CD4-positive, alpha-beta T cell treated with Interleukin-6 at 100 ng/mL for 8 hours (primary cell): ENCODE results near the gene PDPK1.
"Not testable (repeated sequence)": the region's sequence is repeated elsewhere in the genome, so short reads cannot be mapped to it uniquely, and the experiment has no call there.

Experiments
- DNase-seq: peaks from one replicate; pipeline ENCODE4 v3.0.0-alpha.2; 2020; ENCODE audit warnings: mixed read lengths, low spot score

PDPK1 gene

GRCh38 chr16:2540912-2541311 lies 3.1 kb downstream of the PDPK1 start:
- not testable (repeated sequence) for DNase-seq

- DNase-seq, result not testable (repeated sequence)
Observed at GRCh38 chr16:2541409-2541808, 3.6 kb downstream of the PDPK1 start.

GRCh38 chr16:2543771-2544170 lies 6.0 kb downstream of the PDPK1 start:
- DNase-seq, result not testable (repeated sequence)

GRCh38 chr16:2550283-2550878 lies 12.6 kb downstream of the PDPK1 start:
- not testable (repeated sequence) for DNase-seq

GRCh38 chr16:2551420-2551889 lies 13.6 kb downstream of the PDPK1 start:
- not testable (repeated sequence) for DNase-seq

- DNase-seq, result not testable (repeated sequence)
Observed at GRCh38 chr16:2554709-2555425, 17.0 kb downstream of the PDPK1 start.

GRCh38 chr16:2557150-2557549 lies 19.3 kb downstream of the PDPK1 start:
- DNase-seq, result not testable (repeated sequence)

GRCh38 chr16:2560131-2560797 lies 22.4 kb downstream of the PDPK1 start:
- DNase-seq, result not testable (repeated sequence)

- not testable (repeated sequence) for DNase-seq
Observed at GRCh38 chr16:2560798-2561133, 22.9 kb downstream of the PDPK1 start.

- not testable (repeated sequence) for DNase-seq
Observed at GRCh38 chr16:2567506-2567905, 29.7 kb downstream of the PDPK1 start.

GRCh38 chr16:2568573-2568972 lies 30.8 kb downstream of the PDPK1 start:
- not testable (repeated sequence) for DNase-seq

GRCh38 chr16:2572704-2573103 lies 34.9 kb downstream of the PDPK1 start:
- not testable (repeated sequence) for DNase-seq

- DNase-seq, result not testable (repeated sequence)
Observed at GRCh38 chr16:2575839-2576238, 38.0 kb downstream of the PDPK1 start.

GRCh38 chr16:2577044-2577443 lies 39.2 kb downstream of the PDPK1 start:
- not testable (repeated sequence) for DNase-seq

- DNase-seq, result not testable (repeated sequence)
Observed at GRCh38 chr16:2578905-2579304, 41.1 kb downstream of the PDPK1 start.

GRCh38 chr16:2580143-2580542 lies 42.3 kb downstream of the PDPK1 start:
- DNase-seq, result not testable (repeated sequence)

- DNase-seq, result not testable (repeated sequence)
Observed at GRCh38 chr16:2580818-2581217, 43.0 kb downstream of the PDPK1 start.

- no peak for DNase-seq
Observed at GRCh38 chr16:2584729-2585650, 47.2 kb downstream of the PDPK1 start.

GRCh38 chr16:2585651-2586081 lies 47.8 kb downstream of the PDPK1 start:
- no peak for DNase-seq

GRCh38 chr16:2586241-2586640 lies 48.4 kb downstream of the PDPK1 start:
- DNase-seq, result no peak

GRCh38 chr16:2586901-2587480 lies 49.2 kb downstream of the PDPK1 start:
- DNase-seq, result no peak
